Thyroid gland (tissue), 4 donors: ENCODE data around the gene REG4. TPM values are rescaled to one million over a fixed set of nuclear protein-coding genes. Genes with fewer than 3 reads are reported as not detected.

Experiments used
- DNase-seq, 2 donors: peaks; one replicate each; pipeline ENCODE4 v3.0.0-alpha.2; 2019
- H3K27ac ChIP-seq, 3 donors: fragments of 200-600 bp; sonication (generic); 1 replicate in 2 of 3; 2 replicates in 1 of 3; pipeline ENCODE4 v1.5.1; 2016 to 2019; ENCODE audit warnings: mild to moderate bottlenecking in 1 of 3, moderate library complexity in 1 of 3
- H3K27me3 ChIP-seq: fragments of 200-600 bp; sonication (generic); one replicate; pipeline ENCODE4 v1.5.1; 2019
- H3K36me3 ChIP-seq, 2 donors: fragments of 200-600 bp; sonication (generic); one replicate each; pipeline ENCODE4 v1.5.1; 2016 to 2019
- H3K4me1 ChIP-seq, 2 donors: fragments of 200-600 bp; sonication (generic); one replicate each; pipeline ENCODE4 v1.5.1; 2017 to 2019
- H3K4me3 ChIP-seq, 3 donors: fragments of 200-600 bp; sonication (generic); replicated peaks in 1 of 3; 1 replicate in 2 of 3; 2 replicates in 1 of 3; pipeline ENCODE4 v1.5.1; 2016; ENCODE audit warnings: mild to moderate bottlenecking in 1 of 3
- H3K9me3 ChIP-seq: fragments of 200-600 bp; sonication (generic); one replicate; pipeline ENCODE4 v1.5.1; 2017
- POLR2A ChIP-seq, 2 donors: fragments of 450-650 bp; IDR thresholded peaks; one replicate each; pipeline ENCODE4 v1.6.1; 2017; ENCODE audit warnings: antibody characterized with exemption in 2 of 2, mild to moderate bottlenecking in 2 of 2, moderate library complexity in 1 of 2
- WGBS, 2 donors: methylation state at CpG; one replicate each; pipeline ENCODE4 v1.1.5; 2017; 5-methylcytosine and 5-hydroxymethylcytosine counted together
- intact Hi-C: fragments of 100-400 bp; cut with DNase I; formaldehyde crosslinking; loops from one replicate; pipeline ENCODE4 v1.15.1; 2023
- total RNA-seq, 4 donors: library from RNA; depleted of rRNA; stranded (reverse); fragments of >200 nt; gene quantifications; one replicate each; pipeline ENCODE4 v1.2.3, GENCODE V29; 2016
- TF ChIP-seq, protein P1 (sequence below), 6 experiments: fragments of 200-600 bp in 3 of 6; fragments of 450-650 bp in 3 of 6; sonication (generic) in 3 of 6; IDR thresholded peaks; one replicate each; pipeline ENCODE4 v1.5.1; 2016 to 2019; ENCODE audit warnings: antibody characterized with exemption in 6 of 6, mild to moderate bottlenecking in 2 of 6, inconsistent platforms in 1 of 6, moderate library complexity in 1 of 6

The REG4 gene
- total RNA-seq, 4 donors from 2014 or later, result not detected

DNA sequence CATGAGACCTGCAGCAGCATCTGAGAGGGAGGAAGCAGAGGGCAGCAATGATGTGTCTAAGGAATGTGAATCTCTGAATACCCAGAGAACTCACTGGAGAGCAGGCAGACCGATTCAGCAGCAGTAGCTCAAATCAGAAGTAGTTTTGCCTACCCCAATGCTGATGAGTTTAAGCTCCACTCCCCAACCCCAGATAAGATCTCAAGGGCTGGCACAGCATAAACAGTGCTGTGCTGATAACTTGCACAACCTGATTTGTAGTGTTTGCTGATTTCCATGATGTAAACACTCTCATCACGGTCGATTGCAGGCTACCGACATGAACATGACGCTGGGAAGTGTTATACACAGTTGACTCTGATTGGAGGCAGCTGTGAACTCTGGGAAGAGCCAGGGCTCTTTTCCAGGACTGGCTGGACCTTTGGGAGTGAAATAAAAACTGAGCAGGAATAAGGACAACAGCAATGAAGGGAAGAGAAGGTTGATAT, 31.3 kb downstream of the REG4 start:
- H3K4me3 ChIP-seq, result no peak overlapping the region
- peak overlapping the region; percentile 84 to 90 (median 88) for H3K27ac ChIP-seq
- no peaks in the 10 kb centered on the region for H3K9me3 ChIP-seq
- peaks cover 30 to 36% of the 10 kb centered on the region in 2 donors for H3K4me1 ChIP-seq
- WGBS, 2 donors, result 13% methylated on average over 5 of the region's 5 CpGs
- TF ChIP-seq POLR2A (IDR thresholded peaks at IDR 0.05), result peak in 1 of 2 donors; percentile 46
- TF ChIP-seq, protein P1, sequence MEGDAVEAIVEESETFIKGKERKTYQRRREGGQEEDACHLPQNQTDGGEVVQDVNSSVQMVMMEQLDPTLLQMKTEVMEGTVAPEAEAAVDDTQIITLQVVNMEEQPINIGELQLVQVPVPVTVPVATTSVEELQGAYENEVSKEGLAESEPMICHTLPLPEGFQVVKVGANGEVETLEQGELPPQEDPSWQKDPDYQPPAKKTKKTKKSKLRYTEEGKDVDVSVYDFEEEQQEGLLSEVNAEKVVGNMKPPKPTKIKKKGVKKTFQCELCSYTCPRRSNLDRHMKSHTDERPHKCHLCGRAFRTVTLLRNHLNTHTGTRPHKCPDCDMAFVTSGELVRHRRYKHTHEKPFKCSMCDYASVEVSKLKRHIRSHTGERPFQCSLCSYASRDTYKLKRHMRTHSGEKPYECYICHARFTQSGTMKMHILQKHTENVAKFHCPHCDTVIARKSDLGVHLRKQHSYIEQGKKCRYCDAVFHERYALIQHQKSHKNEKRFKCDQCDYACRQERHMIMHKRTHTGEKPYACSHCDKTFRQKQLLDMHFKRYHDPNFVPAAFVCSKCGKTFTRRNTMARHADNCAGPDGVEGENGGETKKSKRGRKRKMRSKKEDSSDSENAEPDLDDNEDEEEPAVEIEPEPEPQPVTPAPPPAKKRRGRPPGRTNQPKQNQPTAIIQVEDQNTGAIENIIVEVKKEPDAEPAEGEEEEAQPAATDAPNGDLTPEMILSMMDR (IDR thresholded peaks at IDR 0.05), result no peak
- no peaks in the 10 kb centered on the region for H3K36me3 ChIP-seq
- intact Hi-C loops, result no loop called here
- no peaks in the 10 kb centered on the region for H3K27me3 ChIP-seq
- DNase-seq, result peak; percentile 82 to 84

DNA sequence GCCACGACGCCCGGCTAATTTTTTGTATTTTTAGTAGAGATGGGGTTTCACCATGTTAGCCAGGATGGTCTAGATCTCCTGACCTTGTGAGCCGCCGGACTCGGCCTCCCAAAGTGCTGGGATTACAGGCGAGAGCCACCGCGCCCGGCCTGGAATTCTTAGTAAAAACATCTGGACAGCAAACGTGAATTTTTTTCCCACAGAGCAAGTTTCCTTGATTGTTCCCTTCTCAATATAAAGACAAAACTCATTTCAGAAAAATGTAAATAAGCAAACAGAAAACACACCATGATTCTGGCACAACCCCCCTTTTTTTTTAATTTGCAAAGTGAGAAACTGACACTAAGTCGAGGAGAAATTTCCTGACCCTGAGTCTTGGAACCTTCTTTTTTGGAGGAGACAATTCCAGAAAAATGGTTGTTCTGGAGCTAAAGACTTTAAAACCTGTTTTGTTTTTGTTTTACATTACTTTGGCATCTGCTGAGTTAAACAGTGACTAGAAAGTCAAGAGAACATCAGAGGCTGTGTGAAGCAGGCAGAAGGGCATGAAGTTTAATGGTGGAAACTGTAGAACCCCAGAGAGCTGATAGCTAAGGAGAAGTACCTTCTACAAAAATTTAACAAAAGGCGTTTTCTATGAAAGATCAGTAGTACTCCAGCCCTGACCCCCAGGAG, 32.2 kb downstream of the REG4 start:
- WGBS, 2 donors, result 87 to 88% methylated on average over 13 of the region's 13 CpGs
- no peak for DNase-seq
- H3K27ac ChIP-seq, result peak overlapping the region; percentile 84 to 90 (median 88)

DNA sequence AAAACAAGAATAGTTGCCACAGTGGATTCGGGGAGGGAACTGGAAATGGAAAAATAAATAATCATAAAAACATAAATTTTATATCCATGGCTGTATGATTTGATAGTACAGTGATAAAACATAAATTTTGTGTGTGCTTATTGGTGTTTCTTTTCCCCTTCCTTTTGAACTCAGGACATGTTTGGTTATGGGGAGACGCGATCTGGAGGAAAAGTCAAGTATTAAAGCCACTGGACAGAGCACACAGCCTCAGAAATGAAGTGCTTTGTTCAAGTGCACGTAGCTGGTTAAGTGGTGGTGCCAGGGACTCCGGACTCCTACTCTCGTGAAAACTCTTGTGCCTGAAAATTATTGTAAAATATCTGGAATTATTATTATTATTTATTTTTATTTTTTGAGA, 32.9 kb downstream of the REG4 start:
- Histone ChIP-seq H3K27ac (peak overlapping the region in 1 of 3 donors; percentile 90), H3K9me3 (no peaks in the 10 kb centered on the region), H3K36me3 (no peaks in the 10 kb centered on the region), H3K4me3 (no peak overlapping the region), H3K4me1 (peaks cover 41 to 45% of the 10 kb centered on the region in 2 donors), H3K27me3 (no peaks in the 10 kb centered on the region)
- intact Hi-C loops, result no loop called here
- DNase-seq, result peak in 1 of 2 donors; percentile 17
- WGBS, 2 donors, result 47% methylated on average over 6 of the region's 6 CpGs
- no peak for TF ChIP-seq POLR2A (IDR thresholded peaks at IDR 0.05)
- TF ChIP-seq, protein P1 (IDR thresholded peaks at IDR 0.05), result no peak

More for the DNA sequence above, 32.2 kb downstream of the REG4 start:
- intact Hi-C loops, result no loop called here
- Histone ChIP-seq H3K9me3 (no peaks in the 10 kb centered on the region), H3K4me1 (peaks cover 36 to 42% of the 10 kb centered on the region in 2 donors), H3K4me3 (no peak overlapping the region), H3K36me3 (no peaks in the 10 kb centered on the region), H3K27me3 (no peaks in the 10 kb centered on the region)
- TF ChIP-seq POLR2A (IDR thresholded peaks at IDR 0.05), result no peak
- TF ChIP-seq, protein P1 (IDR thresholded peaks at IDR 0.05), result no peak

DNA sequence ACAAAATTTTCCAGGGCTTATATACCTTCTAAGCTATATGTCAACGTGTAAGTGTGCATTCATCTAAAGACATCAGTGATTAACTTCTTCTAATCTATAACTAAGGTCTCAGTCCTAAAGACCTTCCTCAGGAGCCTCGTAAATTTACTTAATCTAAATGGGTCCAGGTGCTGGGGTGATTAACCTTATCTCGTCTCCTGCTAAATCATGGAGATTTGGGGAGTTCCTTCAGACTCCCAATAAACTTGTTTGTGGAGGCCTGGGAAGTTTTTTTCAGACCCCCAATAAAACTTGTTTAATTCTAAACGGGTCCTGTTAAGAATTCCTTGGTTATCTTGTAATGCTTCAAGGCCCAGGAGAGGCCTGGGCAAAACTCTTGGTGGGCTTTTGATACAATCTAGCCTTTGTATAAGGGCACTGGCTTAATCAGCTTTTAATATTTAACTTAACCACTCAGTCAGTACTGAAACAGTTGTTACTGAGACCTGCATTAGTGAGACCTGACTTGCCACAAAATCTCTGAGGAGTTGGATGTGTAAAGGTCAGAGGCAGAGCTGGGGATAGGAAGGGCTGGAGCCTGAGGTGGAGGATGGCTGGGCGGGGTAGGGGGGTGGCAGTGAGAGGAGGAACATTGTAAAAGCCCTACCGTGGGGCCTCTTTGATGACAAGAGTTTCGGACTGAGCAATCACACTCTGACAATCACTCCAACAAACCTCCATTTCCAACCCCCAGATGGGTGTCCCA, 36.3 kb downstream of the REG4 start:
- WGBS, 2 donors, result 76 to 81% methylated on average over 7 of the region's 7 CpGs
- DNase-seq, result no peak
- Histone ChIP-seq H3K36me3 (no peaks in the 10 kb centered on the region), H3K27me3 (no peaks in the 10 kb centered on the region), H3K4me1 (peaks cover 36 to 51% of the 10 kb centered on the region in 2 donors), H3K27ac (peak overlapping the region in 1 of 3 donors; percentile 2), H3K9me3 (no peaks in the 10 kb centered on the region), H3K4me3 (no peak overlapping the region)
- TF ChIP-seq, protein P1 (IDR thresholded peaks at IDR 0.05), result no peak
- no peak for TF ChIP-seq POLR2A (IDR thresholded peaks at IDR 0.05)
- intact Hi-C loops, result no loop called here
